Measurements from ENCODE around the gene WNT5B.

Gene WNT5B

DNA sequence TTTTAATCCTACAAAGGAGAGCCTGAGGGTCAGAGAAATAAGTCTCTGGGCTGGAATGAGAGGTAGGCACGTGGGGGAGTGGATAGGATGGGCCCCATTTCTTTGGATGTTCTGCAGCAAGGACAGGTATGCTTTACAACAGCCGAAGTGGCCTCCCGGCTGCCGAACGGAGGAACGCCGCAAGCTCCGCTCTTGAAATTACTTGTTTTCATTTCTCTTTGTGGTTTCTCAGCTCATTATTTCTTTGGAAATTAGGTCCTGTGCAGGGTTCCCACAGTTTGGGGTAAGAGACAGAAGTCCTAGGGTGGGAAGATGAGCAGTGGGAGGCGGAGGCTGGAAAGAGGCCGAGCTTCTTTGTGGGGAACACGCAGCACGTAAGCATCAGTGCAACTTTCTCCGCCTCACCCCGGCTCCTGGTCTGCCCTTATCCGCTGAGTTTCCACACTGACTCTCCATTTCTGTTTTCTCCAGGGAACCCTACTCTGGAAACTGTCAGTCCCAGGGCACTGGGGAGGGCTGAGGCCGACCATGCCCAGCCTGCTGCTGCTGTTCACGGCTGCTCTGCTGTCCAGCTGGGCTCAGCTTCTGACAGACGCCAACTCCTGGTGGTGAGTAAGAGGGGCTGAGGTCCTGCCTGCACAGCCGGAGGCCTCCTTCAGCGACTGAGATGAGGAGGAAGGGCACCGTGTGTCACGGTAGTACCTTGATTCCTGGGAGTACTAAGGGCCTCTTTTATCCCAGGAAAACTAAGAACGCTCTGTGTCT lies 2.0 kb downstream of the WNT5B start:
- DNase-seq: no peak

GRCh38 chr12:1632702-1633101 lies 3.7 kb downstream of the WNT5B start:
- no peak for DNase-seq

DNA sequence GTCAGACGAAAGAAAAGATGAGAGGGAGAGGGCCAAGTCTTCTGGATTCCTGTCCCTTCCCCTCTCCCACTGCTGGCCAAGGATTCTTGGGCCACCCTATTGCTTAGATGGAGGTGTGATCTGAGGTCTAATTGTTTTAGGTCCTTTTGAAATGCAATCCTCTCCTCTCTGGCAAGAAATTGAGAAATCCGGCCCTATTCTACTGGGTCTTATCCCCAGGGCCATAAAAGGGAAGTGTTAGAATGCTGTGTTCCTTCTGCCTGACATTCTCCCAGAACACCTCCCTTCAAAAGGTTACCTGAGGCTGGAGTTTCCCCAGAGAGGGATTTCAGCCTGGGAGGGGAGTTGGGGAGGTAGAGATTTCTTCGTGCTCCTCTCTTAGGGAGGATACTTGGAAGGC lies 4.4 kb downstream of the WNT5B start:
- no peak for DNase-seq

DNA sequence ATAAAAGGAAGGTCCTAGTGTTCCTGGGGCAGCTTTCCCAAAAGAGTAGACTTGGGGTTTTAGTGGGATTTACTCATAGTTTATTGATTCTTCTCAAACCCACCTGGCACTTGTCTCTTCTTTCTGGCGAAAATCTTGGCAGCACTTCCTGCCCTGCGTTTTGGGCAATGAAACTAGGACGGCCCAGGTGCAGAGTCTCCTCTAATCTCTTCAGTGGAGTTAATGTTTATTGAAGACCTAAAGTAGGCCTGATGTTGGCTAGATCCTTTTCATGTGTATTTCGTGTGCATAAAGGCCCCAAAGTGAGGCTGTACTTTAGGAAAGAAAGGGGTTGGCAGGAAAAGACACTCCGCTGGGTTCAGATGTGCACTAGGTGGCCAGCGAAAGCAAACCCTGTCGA lies 5.1 kb downstream of the WNT5B start:
- DNase-seq: no peak

DNA sequence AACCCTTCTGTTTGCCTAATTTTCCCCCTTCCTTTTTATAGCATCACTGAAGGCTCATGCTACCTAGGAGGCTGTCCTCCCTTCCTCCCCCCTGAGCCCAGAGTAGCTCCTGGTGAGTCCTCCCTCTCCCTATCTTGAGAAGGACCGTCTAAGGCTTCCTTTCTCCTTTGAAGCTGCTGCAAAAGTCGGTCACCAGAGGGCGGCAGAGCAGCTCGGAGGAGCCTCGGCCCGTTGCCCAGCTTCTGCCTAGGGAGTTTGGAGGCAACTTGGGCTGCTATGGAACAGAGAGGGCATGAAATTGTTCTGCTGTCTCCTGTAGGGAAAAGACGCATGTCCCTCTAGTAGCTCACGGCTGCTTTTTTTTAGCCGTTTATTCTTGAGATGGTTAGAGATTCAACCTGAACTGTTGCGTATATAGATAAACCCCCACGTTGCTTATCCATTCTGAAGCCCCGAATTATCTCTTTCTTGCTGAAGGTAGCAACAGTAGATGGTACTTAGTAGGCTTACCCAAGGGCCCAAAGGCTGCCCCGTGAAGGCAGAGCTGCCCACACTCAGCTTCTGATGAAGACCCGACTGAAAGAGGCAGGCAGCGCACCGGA lies 5.7 kb downstream of the WNT5B start:
- peak; percentile 51 to 53 for DNase-seq

DNA sequence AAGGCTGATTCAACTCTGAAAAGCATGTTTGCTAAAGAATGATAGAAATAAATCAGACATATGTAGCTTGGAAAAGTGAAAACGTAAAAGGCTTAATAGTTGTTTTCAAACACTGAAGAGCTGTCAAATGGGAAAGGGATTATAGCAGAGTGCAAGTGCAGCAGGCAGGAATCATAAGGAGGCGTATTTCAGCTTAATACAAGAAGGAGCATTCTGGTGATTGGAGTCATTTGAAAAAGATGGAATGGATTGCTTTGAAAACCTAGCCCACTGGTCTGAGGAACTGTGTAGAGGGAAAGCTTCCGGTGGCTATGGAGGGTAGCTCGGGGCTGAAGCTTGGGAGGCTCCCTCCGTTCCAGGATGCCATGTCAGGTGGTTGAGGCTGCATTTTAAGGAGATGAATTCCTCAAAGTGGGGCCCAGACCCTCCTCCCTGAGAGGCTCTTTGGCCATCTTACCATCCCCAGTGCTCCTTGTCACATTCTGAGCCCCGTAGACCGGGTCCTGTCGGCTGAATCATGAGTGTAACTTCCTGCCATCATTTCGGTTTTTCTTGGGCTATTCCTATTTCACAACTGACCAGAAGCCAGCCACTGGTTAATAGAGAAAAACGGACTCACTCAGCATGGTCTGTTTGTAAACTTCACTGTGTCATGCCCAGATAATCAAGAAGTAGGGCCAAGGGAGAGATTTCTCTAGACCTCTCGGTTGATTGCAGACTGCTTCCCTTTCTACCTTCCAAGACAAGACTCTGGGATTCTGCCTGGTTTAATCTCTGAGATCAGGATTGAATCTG lies 6.5 kb downstream of the WNT5B start:
- no peak for DNase-seq

DNA sequence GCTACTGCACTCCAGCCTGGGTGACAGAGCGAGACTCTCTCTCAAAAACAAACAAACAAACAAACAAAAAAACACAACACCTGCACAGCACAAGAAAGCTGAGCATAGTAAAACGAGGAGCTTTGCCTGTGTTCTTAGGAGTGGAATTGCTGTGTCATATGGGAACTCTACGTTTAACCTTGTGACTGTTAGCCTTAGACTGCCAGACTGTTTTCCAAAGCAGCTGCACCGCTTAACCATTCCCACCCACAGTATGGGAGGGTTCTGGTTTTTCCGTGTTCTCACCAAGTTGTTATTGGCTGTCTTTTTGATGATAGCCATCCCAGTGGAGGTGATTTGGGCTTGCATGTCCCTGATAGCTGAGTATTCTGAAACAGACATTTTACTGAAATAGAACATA lies 9.2 kb downstream of the WNT5B start:
- no peak for DNase-seq

- DNase-seq: no peak
Measured at GRCh38 chr12:1639538-1639937, 10.5 kb downstream of the WNT5B start.

DNA sequence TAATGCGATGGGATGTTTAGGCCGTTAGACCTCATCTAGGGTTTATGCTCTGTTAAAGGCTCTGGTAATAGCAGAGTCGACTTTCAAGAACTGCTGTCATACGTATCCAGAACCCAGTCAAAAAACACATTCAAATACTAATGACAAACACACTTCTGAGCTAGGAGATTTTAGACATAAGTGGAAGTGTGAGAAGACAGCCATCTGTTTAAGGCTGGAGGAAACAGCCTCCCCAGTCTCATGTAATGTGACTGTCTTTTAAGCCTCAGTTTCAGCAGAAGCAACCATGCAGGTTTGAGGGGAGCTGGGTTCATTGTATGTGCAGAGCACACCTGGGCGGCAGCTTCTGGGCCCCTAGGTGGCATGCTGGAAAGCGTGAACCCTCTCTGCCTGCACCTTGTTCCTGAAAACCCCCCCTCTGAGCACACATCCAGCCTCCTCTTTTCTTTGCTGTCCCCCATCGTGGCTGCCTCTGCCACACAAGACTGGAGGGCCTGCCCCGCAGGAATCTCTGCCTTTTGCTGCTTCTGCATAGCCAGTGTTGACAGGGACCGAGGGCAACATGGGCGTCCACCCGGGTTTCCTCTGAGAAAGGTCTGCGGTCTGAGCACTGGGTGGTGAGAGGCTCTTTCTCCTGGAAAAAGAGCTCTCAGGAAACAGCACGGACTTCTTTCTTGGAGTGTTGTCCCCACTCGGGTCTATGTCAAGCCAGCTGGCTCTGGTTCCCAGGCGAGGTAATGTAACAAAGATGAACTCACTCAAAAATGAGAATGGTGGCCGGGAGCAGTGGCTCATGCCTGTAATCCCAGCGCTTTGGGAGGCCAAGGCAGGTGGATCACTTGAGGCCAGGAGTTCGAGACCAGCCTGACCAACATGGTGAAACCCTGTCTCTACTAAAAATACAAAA lies 11.6 kb downstream of the WNT5B start:
- no peak for DNase-seq

DNA sequence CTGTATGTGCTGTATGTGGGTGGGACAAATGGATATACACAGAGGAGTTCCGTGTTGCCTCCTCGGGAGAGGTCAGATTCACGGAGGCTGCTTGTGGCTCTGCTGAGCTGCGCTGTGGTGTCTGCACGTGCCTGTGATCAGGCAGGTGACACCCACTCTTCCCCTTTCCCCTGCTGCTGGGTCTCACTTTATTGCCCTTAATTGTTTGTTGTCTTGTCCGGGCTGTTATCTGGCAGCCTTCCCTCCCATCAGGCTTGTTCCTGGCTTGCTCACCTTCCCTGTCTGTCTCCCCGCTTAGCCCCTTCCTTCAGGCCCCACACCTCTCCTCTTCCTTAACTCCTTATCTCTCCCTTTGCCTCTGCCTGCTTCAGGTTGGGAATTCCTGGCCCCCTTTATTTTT lies 13.5 kb downstream of the WNT5B start:
- no peak for DNase-seq

GRCh38 chr12:1643043-1643442 lies 14.0 kb downstream of the WNT5B start:
- DNase-seq: no peak

GRCh38 chr12:1643905-1644533 lies 15.0 kb downstream of the WNT5B start:
- no peak for DNase-seq

- no peak for DNase-seq
Measured at GRCh38 chr12:1644534-1645438, 15.8 kb downstream of the WNT5B start.

DNA sequence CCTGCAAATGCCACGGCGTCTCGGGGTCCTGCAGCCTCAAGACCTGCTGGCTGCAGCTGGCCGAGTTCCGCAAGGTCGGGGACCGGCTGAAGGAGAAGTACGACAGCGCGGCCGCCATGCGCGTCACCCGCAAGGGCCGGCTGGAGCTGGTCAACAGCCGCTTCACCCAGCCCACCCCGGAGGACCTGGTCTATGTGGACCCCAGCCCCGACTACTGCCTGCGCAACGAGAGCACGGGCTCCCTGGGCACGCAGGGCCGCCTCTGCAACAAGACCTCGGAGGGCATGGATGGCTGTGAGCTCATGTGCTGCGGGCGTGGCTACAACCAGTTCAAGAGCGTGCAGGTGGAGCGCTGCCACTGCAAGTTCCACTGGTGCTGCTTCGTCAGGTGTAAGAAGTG lies 16.8 kb downstream of the WNT5B start:
- no peak for DNase-seq

DNA sequence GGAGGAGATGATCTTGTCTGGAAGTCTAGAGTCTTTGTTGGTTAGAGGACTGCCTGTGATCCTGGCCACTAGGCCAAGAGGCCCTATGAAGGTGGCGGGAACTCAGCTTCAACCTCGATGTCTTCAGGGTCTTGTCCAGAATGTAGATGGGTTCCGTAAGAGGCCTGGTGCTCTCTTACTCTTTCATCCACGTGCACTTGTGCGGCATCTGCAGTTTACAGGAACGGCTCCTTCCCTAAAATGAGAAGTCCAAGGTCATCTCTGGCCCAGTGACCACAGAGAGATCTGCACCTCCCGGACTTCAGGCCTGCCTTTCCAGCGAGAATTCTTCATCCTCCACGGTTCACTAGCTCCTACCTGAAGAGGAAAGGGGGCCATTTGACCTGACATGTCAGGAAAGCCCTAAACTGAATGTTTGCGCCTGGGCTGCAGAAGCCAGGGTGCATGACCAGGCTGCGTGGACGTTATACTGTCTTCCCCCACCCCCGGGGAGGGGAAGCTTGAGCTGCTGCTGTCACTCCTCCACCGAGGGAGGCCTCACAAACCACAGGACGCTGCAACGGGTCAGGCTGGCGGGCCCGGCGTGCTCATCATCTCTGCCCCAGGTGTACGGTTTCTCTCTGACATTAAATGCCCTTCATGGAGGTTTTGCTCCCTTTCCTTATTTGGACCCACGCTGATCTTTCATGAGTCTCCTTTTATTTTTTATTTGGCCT lies 17.7 kb downstream of the WNT5B start:
- DNase-seq: no peak

GRCh38 chr12:1647285-1647669 lies 18.2 kb downstream of the WNT5B start:
- DNase-seq: no peak

- no peak for DNase-seq
Measured at GRCh38 chr12:1650260-1650977, 21.4 kb downstream of the WNT5B start.

GRCh38 chr12:1650978-1651361 lies 21.9 kb downstream of the WNT5B start:
- DNase-seq: no peak

- DNase-seq: no peak
Measured at GRCh38 chr12:1651946-1652345, 22.9 kb downstream of the WNT5B start.

- DNase-seq: no peak
Measured at GRCh38 chr12:1655225-1655788, 26.3 kb downstream of the WNT5B start.

Measured in activated CD4-positive, alpha-beta T cell treated with anti-CD3 and anti-CD28 coated beads, Interleukin-2, amount 50 U/mL, for 4 hours (primary cell).